ENCODE measurements around the gene ADRA2B.

- TF ChIP-seq POLR2AphosphoS5 (IDR thresholded peaks at IDR 0.05) (no peak), CTCF (IDR thresholded peaks at IDR 0.05) (no peak), POLR2A (IDR thresholded peaks at IDR 0.05) (no peak)
Measured at GRCh38 chr2:96158554-96158940, 42.2 kb upstream of the ADRA2B start.
